ENCODE measurements around the gene RETREG1. TPM values are rescaled to one million over a fixed set of nuclear protein-coding genes. Genes with fewer than 3 reads are reported as not detected.

Gene RETREG1
- total and polyA plus RNA-seq, 2 experiments from 2014 or later: 2.3 to 3.6 TPM

DNA sequence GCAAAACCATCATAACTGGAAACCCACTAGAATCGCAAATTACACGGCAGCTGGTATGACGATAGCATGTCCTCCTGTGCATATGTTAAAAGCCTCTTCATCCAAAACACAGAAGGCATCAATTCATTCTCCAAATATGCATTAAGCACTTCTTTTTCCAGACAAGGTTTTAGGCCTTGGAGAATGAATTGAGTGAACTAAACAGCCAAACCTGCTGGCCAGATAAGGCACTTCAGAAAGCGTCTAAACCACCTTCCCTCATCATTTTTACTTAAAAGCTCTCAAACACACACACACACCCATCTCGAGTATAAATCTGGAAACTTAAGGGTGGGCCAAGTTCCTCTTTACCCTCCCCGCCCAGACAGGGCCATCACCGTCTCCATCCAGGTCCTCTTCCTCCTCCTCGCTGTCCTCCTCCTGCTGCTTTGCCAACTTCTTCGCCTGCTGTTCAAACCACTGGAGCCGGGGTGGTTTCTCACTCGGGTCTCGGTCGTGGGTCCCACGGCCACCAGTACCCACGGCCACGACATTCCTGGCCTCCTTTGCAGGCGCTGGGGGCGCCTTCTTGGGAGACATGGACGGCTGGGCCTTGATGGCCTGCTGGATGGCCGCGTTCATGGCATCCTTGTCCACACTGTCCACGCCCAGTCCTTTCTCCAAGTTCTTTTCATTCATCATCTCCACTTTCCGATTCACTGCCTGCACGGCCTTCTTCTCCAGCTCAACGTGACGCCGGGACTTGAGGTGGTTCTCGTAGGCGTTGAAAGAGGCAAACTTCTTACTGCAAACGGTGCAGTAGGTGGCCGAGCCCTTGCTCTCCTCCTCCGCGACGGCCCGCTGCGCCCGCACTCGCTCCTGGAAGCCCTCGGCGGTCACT is 151.9 kb downstream of the RETREG1 start:
- H3K4me3 ChIP-seq: peak overlapping the region; percentile 97
- TF ChIP-seq, protein P1, sequence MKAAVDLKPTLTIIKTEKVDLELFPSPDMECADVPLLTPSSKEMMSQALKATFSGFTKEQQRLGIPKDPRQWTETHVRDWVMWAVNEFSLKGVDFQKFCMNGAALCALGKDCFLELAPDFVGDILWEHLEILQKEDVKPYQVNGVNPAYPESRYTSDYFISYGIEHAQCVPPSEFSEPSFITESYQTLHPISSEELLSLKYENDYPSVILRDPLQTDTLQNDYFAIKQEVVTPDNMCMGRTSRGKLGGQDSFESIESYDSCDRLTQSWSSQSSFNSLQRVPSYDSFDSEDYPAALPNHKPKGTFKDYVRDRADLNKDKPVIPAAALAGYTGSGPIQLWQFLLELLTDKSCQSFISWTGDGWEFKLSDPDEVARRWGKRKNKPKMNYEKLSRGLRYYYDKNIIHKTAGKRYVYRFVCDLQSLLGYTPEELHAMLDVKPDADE (IDR thresholded peaks at IDR 0.05): no peak
- no peak for TF ChIP-seq JUNB (IDR thresholded peaks at IDR 0.05; ENCODE audit: unreplicated experiment)
- no peak for TF ChIP-seq POLR2AphosphoS5 (IDR thresholded peaks at IDR 0.05; ENCODE audit: low read depth)
- TF ChIP-seq ZNF331 (CRISPR knock-in tag; IDR thresholded peaks at IDR 0.05; ENCODE audit: low read depth): no peak
- TF ChIP-seq STAT1 (IDR thresholded peaks at IDR 0.05; ENCODE audit: unreplicated experiment): no peak
- TF ChIP-seq, protein P2, sequence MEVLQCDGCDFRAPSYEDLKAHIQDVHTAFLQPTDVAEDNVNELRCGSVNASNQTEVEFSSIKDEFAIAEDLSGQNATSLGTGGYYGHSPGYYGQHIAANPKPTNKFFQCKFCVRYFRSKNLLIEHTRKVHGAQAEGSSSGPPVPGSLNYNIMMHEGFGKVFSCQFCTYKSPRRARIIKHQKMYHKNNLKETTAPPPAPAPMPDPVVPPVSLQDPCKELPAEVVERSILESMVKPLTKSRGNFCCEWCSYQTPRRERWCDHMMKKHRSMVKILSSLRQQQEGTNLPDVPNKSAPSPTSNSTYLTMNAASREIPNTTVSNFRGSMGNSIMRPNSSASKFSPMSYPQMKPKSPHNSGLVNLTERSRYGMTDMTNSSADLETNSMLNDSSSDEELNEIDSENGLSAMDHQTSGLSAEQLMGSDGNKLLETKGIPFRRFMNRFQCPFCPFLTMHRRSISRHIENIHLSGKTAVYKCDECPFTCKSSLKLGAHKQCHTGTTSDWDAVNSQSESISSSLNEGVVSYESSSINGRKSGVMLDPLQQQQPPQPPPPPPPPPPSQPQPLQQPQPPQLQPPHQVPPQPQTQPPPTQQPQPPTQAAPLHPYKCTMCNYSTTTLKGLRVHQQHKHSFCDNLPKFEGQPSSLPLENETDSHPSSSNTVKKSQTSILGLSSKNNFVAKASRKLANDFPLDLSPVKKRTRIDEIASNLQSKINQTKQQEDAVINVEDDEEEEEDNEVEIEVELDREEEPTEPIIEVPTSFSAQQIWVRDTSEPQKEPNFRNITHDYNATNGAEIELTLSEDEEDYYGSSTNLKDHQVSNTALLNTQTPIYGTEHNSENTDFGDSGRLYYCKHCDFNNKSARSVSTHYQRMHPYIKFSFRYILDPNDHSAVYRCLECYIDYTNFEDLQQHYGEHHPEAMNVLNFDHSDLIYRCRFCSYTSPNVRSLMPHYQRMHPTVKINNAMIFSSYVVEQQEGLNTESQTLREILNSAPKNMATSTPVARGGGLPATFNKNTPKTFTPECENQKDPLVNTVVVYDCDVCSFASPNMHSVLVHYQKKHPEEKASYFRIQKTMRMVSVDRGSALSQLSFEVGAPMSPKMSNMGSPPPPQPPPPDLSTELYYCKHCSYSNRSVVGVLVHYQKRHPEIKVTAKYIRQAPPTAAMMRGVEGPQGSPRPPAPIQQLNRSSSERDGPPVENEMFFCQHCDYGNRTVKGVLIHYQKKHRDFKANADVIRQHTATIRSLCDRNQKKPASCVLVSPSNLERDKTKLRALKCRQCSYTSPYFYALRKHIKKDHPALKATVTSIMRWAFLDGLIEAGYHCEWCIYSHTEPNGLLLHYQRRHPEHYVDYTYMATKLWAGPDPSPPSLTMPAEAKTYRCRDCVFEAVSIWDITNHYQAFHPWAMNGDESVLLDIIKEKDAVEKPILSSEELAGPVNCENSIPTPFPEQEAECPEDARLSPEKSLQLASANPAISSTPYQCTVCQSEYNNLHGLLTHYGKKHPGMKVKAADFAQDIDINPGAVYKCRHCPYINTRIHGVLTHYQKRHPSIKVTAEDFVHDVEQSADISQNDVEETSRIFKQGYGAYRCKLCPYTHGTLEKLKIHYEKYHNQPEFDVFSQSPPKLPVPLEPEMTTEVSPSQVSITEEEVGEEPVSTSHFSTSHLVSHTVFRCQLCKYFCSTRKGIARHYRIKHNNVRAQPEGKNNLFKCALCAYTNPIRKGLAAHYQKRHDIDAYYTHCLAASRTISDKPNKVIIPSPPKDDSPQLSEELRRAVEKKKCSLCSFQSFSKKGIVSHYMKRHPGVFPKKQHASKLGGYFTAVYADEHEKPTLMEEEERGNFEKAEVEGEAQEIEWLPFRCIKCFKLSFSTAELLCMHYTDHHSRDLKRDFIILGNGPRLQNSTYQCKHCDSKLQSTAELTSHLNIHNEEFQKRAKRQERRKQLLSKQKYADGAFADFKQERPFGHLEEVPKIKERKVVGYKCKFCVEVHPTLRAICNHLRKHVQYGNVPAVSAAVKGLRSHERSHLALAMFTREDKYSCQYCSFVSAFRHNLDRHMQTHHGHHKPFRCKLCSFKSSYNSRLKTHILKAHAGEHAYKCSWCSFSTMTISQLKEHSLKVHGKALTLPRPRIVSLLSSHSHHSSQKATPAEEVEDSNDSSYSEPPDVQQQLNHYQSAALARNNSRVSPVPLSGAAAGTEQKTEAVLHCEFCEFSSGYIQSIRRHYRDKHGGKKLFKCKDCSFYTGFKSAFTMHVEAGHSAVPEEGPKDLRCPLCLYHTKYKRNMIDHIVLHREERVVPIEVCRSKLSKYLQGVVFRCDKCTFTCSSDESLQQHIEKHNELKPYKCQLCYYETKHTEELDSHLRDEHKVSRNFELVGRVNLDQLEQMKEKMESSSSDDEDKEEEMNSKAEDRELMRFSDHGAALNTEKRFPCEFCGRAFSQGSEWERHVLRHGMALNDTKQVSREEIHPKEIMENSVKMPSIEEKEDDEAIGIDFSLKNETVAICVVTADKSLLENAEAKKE (CRISPR knock-in tag; IDR thresholded peaks at IDR 0.05): no peak
- TF ChIP-seq CREB1 (CRISPR knock-in tag; IDR thresholded peaks at IDR 0.05; ENCODE audit: low read depth): no peak
- H2AFZ ChIP-seq: peak overlapping the region; percentile 98
- Mint-ChIP-seq H3K4me3 (peak overlapping the region; percentile 99), H3K9me3 (no peaks in the 10 kb centered on the region; the same call in 2 of the 3 replicates), H3K4me1 (peaks cover 25% of the 10 kb centered on the region), H3K27ac (peak overlapping the region; percentile 94), H3K36me3 (ENCODE audit: low read depth) (peaks cover 36% of the 10 kb centered on the region), H3K27me3 (ENCODE audit: insufficient read depth, low read depth, poor library complexity) (peaks cover 13% of the 10 kb centered on the region)
- H3K4me1 ChIP-seq (ENCODE audit: insufficient read depth): peaks cover 26% of the 10 kb centered on the region
- DNase-seq (ENCODE audit: low spot score) (peak; percentile 34), ATAC-seq (no peak)
- H3K79me2 ChIP-seq (replicated peaks; ENCODE audit: insufficient read depth): peaks cover 44% of the 10 kb centered on the region
- peaks cover 23% of the 10 kb centered on the region for H3K36me3 ChIP-seq (ENCODE audit: insufficient read depth)
- H3K4me2 ChIP-seq: peak overlapping the region; percentile 98
- H3K27me3 ChIP-seq (ENCODE audit: insufficient read depth): no peaks in the 10 kb centered on the region
- H4K20me1 ChIP-seq (replicated peaks; ENCODE audit: insufficient read depth): peaks cover 5% of the 10 kb centered on the region
- no peak overlapping the region for H3K27ac ChIP-seq (ENCODE audit: low read depth)
- no peaks in the 10 kb centered on the region for H3F3A ChIP-seq (replicated peaks; ENCODE audit: low read depth)
- no peaks in the 10 kb centered on the region for H3K9me2 ChIP-seq (ENCODE audit: insufficient read depth)

Measured in GM23338 (cell line).